GM12878 (cell line): Measurements from ENCODE around the gene OTUD4. TPM values are rescaled to one million over a fixed set of nuclear protein-coding genes. Genes with fewer than 3 reads are reported as not detected.

Experiments
- ATAC-seq: fragments of 200-7000 bp; cut with Tn5 transposase; 3 replicates; pipeline ENCODE4 v1.9.1; 2020; ENCODE audit warnings: mild to moderate bottlenecking, moderate library complexity
- BruUV-seq: library from RNA; stranded (reverse); fragments of 400-500 nt; replicated peaks from 2 replicates; lab custom pipeline; 2021; lab: Mats Ljungman, UMichigan
- CTCF ChIA-PET: fragments of 300-600 bp; sonication (Branson Sonifier 250); formaldehyde crosslinking; extraction: SDS; loops from one replicate; lab custom pipeline; 2021; ENCODE audit warnings: inconsistent platforms; lab: Yijun Ruan, JAX
- POLR2A ChIA-PET: fragments of 350-600 bp; formaldehyde crosslinking; extraction: SDS; loops from one replicate; lab custom pipeline; 2021; ENCODE audit warnings: inconsistent platforms; lab: Charles Lee
- RAD21 ChIA-PET: fragments of 300-600 bp; sonication (Branson Sonifier 250); formaldehyde crosslinking; loops from one replicate; lab custom pipeline; 2023; ENCODE audit warnings: antibody characterized with exemption; ENCODE audit not compliant: unreplicated experiment; lab: Charles Lee
- SMC1A ChIA-PET: fragments of 300-600 bp; sonication (Branson Sonifier 250); formaldehyde crosslinking; loops from one replicate; lab custom pipeline; 2023; ENCODE audit not compliant: unreplicated experiment, uncharacterized antibody; lab: Charles Lee
- DNase-seq: peaks from one replicate; pipeline ENCODE4 v3.0.0-alpha.2; 2011; ENCODE audit warnings: low read depth, low spot score
- FAIRE-seq: peaks from 3 replicates; lab custom pipeline; 2011; peaks lifted over from hg19 to GRCh38; lab: Jason Lieb, UNC
- H2AFZ ChIP-seq: 2 replicates; pipeline ENCODE4 v1.6.0; 2011; ENCODE audit warnings: low read depth, low read length, control low read depth; ENCODE audit not compliant: control insufficient read depth
- H3K27ac ChIP-seq: 2 replicates; pipeline ENCODE4 v1.5.1; 2011; ENCODE audit warnings: control low read depth; ENCODE audit not compliant: control insufficient read depth, insufficient read depth
- H3K27me3 ChIP-seq, 2 experiments: replicated peaks in 1 of 2; 2 replicates each; pipeline versions ENCODE4 v1.6.0 to v1.6.1; 2011; ENCODE audit warnings: low read length in 1 of 2; ENCODE audit not compliant: control insufficient read depth in 2 of 2, insufficient read depth in 2 of 2
- H3K36me3 ChIP-seq, 2 experiments: 2 replicates each; pipeline ENCODE4 v1.5.1; 2011; ENCODE audit warnings: low read length in 1 of 2; ENCODE audit not compliant: control insufficient read depth in 2 of 2, insufficient read depth in 2 of 2
- H3K4me1 ChIP-seq: 2 replicates; pipeline ENCODE4 v1.6.1; 2011; ENCODE audit warnings: mild to moderate bottlenecking, low read length, moderate library complexity, mixed read lengths; ENCODE audit not compliant: control insufficient read depth, insufficient read depth
- H3K4me2 ChIP-seq: 2 replicates; pipeline ENCODE4 v1.6.0; 2011; ENCODE audit warnings: control low read depth; ENCODE audit not compliant: control insufficient read depth, insufficient read depth
- H3K4me3 ChIP-seq: fragments of 200-600 bp; sonication (generic); 2 replicates; pipeline ENCODE4 v1.5.1; 2016
- H3K79me2 ChIP-seq: 2 replicates; pipeline ENCODE4 v1.6.0; 2011; ENCODE audit warnings: low read length; ENCODE audit not compliant: control insufficient read depth, insufficient read depth
- H3K9ac ChIP-seq: 2 replicates; pipeline ENCODE4 v1.8.0; 2011; ENCODE audit warnings: low read length, control low read depth, mixed read lengths; ENCODE audit not compliant: control insufficient read depth, insufficient read depth
- H3K9me3 ChIP-seq: replicated peaks from 3 replicates; pipeline ENCODE4 v1.5.1; 2011; ENCODE audit warnings: mild to moderate bottlenecking, low read length; ENCODE audit not compliant: control insufficient read depth, insufficient read depth
- H4K20me1 ChIP-seq: 2 replicates; pipeline ENCODE4 v1.6.0; 2011; ENCODE audit not compliant: control insufficient read depth, insufficient read depth
- BMI1 ChIP-seq: fragments of 450-650 bp; IDR thresholded peaks from 2 replicates; pipeline ENCODE4 v1.6.1; 2016; ENCODE audit warnings: mild to moderate bottlenecking, moderate library complexity, borderline replicate concordance
- BRCA1 ChIP-seq: IDR thresholded peaks from 2 replicates; pipeline ENCODE4 v1.6.1; 2011; ENCODE audit warnings: low read depth, low read length, improper control_type of control experiment
- FOXK2 ChIP-seq: fragments of 450-650 bp; IDR thresholded peaks from 2 replicates; pipeline ENCODE4 v1.6.1; 2017; ENCODE audit warnings: mild to moderate bottlenecking, moderate library complexity
- HCFC1 ChIP-seq: fragments of 150-350 bp; IDR thresholded peaks from 2 replicates; pipeline ENCODE4 v1.6.1; 2014; ENCODE audit warnings: low read length
- NR2F1 ChIP-seq: fragments of 450-650 bp; conservative IDR thresholded peaks from 2 replicates; pipeline ENCODE4 v1.6.1; 2017; ENCODE audit warnings: mild to moderate bottlenecking
- SMARCA5 ChIP-seq: fragments of 450-650 bp; IDR thresholded peaks from 2 replicates; pipeline ENCODE4 v1.6.1; 2017; ENCODE audit warnings: mild to moderate bottlenecking
- TARDBP ChIP-seq: IDR thresholded peaks from 2 replicates; pipeline ENCODE4 v1.6.1; 2016; ENCODE audit warnings: borderline replicate concordance
- YBX1 ChIP-seq: fragments of 450-650 bp; IDR thresholded peaks from 2 replicates; pipeline ENCODE4 v1.6.1; 2016; ENCODE audit warnings: antibody characterized with exemption
- ZNF274 ChIP-seq: IDR thresholded peaks from one replicate; pipeline ENCODE4 v1.8.0; 2011; ENCODE audit not compliant: insufficient read length, insufficient read depth
- WGBS: methylation state at CpG from one replicate; pipeline ENCODE4 v1.1.6; 2016; ENCODE audit warnings: low lambda C conversion rate; ENCODE audit not compliant: insufficient replicate concordance, insufficient coverage; ENCODE audit errors: missing lambda C conversion rate; 5-methylcytosine and 5-hydroxymethylcytosine counted together
- in situ Hi-C: fragments of 300-500 bp; cut with MboI; formaldehyde crosslinking; loops from 9 replicates; pipeline ENCODE4 v1.14.3; 2018; ENCODE audit warnings: mixed read lengths
- intact Hi-C: fragments of 100-400 bp; cut with micrococcal nuclease; formaldehyde crosslinking; loops from one replicate; pipeline ENCODE4 v1.14.2; 2022; ENCODE audit not compliant: unreplicated experiment
- polyA plus RNA-seq, 11 experiments: library from polyadenylated mRNA; depleted of rRNA in 4 of 11; unstranded in 6 of 11; stranded (reverse) in 5 of 11; fragments of >200 nt; fragmentation: Nextera tagmentation in 4 of 11; fragmentation: Illumina TruSeq in 1 of 11; extraction: Ambion mirVana in 4 of 11; extraction: Trizol in 1 of 11; gene quantifications; 1 replicate in 1 of 11; 2 replicates in 10 of 11; pipeline versions ENCODE4 v1.2.1 to v1.2.3, GENCODE V29; 2011 to 2016; ENCODE audit warnings: inconsistent platforms in 2 of 11, missing spikeins in 2 of 11, low read depth in 1 of 11
- total RNA-seq, 4 experiments: library from RNA; depleted of rRNA in 3 of 4; stranded (reverse); fragments of >200 nt in 3 of 4; fragmentation: Illumina TruSeq in 1 of 4; extraction: Trizol in 1 of 4; gene quantifications; 2 replicates each; pipeline versions ENCODE4 v1.2.1 to v1.2.3, GENCODE V29; 2013 to 2021
- TF ChIP-seq, protein P1 (sequence below), 3 experiments: IDR thresholded peaks in 2 of 3; conservative IDR thresholded peaks in 1 of 3; 2 replicates each; pipeline ENCODE4 v1.5.1; 2011; ENCODE audit warnings: low read depth in 3 of 3, low read length in 3 of 3, mild to moderate bottlenecking in 3 of 3, control low read depth in 2 of 3, moderate library complexity in 2 of 3, inconsistent platforms in 1 of 3, mixed read lengths in 1 of 3; ENCODE audit not compliant: control insufficient read depth in 2 of 3, insufficient read depth in 1 of 3; ENCODE audit errors: extremely low read depth in 1 of 3
- TF ChIP-seq, protein P2 (sequence below): fragments of 450-650 bp; IDR thresholded peaks from 2 replicates; pipeline ENCODE4 v1.6.1; 2014; ENCODE audit warnings: mild to moderate bottlenecking
- TF ChIP-seq, protein P3 (sequence below): IDR thresholded peaks from 2 replicates; pipeline ENCODE4 v1.6.1; 2012; ENCODE audit warnings: low read depth, low read length, improper control_type of control experiment
- TF ChIP-seq, protein P4 (sequence below): fragments of 450-650 bp; IDR thresholded peaks from 2 replicates; pipeline ENCODE4 v1.6.1; 2016; ENCODE audit warnings: mild to moderate bottlenecking, moderate library complexity, borderline replicate concordance

Gene OTUD4
- total and polyA plus RNA-seq, 10 of the 15 experiments (the other 5 are each of a cell fraction or from before 2014, with no cell fraction given) = 2.2 to 26.3 (median 14.2) TPM

DNA sequence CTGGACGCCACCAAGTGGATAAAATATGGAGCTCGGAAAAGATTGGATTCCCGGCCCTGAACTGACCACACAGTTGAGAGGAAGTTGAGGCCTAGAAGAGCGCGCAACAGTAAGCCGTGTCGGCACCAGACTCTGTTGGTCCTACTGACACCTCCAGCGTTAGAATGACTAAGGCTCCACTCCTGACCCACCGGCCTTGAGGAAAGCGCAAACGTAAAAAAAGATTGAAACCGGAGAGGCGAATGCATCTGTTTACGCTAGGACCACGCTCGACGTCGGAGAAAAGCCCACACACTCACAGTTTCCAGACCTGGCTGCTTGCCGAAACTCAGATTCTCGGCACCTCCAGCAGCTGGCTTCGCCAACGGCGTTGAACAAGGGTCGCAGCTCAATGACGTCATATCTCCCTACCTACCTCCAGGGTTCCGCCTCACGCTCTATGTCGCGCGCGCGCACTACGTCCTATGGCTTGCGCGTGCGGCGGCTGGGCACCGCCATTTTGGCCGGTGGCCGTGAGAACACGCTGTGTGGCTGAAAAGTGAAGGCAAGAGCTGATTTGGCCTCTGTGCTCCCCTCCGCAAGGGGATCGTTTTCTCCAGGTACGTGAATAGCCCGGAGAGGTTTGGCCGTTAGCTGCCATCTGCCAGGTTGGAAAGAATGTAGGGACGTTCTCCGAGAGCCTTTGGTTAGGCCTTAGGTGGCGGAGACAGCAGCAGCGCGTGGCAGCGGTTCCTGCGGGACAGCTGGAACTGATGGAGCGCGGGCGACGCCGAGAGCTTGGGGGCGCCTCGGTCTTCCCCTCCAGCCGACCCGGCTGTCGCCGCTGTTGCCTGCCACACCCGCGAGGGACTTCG, 82.3 kb downstream of the OTUD4 start, which contains the start of the genes ABCE1 and ANAPC10:
ABCE1 (plus strand) TSS at position 491 of the 854 bp plus-strand sequence. CDS start 6,102 bp downstream, outside the sequence.
ANAPC10 (minus strand) TSS at position 376 of the 854 bp plus-strand sequence. CDS start 2,097 bp downstream, outside the sequence.
- H3K4me1 ChIP-seq = peaks cover 10% of the 10 kb centered on the region
- peak; percentile 5 for TF ChIP-seq SMARCA5
- TF ChIP-seq, protein P1, sequence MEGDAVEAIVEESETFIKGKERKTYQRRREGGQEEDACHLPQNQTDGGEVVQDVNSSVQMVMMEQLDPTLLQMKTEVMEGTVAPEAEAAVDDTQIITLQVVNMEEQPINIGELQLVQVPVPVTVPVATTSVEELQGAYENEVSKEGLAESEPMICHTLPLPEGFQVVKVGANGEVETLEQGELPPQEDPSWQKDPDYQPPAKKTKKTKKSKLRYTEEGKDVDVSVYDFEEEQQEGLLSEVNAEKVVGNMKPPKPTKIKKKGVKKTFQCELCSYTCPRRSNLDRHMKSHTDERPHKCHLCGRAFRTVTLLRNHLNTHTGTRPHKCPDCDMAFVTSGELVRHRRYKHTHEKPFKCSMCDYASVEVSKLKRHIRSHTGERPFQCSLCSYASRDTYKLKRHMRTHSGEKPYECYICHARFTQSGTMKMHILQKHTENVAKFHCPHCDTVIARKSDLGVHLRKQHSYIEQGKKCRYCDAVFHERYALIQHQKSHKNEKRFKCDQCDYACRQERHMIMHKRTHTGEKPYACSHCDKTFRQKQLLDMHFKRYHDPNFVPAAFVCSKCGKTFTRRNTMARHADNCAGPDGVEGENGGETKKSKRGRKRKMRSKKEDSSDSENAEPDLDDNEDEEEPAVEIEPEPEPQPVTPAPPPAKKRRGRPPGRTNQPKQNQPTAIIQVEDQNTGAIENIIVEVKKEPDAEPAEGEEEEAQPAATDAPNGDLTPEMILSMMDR (IDR thresholded peaks at IDR 0.05 in 2 of 3, conservative IDR thresholded peaks at IDR 0.05 in 1 of 3; ENCODE audit: control insufficient read depth in 2 of 3, extremely low read depth in 1 of 3, insufficient read depth in 1 of 3, low read depth in 3 of 3, low read length in 3 of 3) = no peak; a peak in 1 of 6 replicates
- TF ChIP-seq, protein P2, sequence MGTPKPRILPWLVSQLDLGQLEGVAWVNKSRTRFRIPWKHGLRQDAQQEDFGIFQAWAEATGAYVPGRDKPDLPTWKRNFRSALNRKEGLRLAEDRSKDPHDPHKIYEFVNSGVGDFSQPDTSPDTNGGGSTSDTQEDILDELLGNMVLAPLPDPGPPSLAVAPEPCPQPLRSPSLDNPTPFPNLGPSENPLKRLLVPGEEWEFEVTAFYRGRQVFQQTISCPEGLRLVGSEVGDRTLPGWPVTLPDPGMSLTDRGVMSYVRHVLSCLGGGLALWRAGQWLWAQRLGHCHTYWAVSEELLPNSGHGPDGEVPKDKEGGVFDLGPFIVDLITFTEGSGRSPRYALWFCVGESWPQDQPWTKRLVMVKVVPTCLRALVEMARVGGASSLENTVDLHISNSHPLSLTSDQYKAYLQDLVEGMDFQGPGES = no peak
- TF ChIP-seq, protein P3, sequence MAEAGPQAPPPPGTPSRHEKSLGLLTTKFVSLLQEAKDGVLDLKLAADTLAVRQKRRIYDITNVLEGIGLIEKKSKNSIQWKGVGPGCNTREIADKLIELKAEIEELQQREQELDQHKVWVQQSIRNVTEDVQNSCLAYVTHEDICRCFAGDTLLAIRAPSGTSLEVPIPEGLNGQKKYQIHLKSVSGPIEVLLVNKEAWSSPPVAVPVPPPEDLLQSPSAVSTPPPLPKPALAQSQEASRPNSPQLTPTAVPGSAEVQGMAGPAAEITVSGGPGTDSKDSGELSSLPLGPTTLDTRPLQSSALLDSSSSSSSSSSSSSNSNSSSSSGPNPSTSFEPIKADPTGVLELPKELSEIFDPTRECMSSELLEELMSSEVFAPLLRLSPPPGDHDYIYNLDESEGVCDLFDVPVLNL = no peak; the same call in 1 of the 2 replicates
- TF ChIP-seq FOXK2 = no peak
- no peak for TF ChIP-seq ZNF274
- TF ChIP-seq HCFC1 = peak; percentile 76
- no peak for TF ChIP-seq BMI1
- TF ChIP-seq NR2F1 = 0 out of 2 replicates have a peak, but pooled peaks have one; percentile 19
- no peak; the same call in 1 of the 2 replicates for TF ChIP-seq TARDBP
- no peak for TF ChIP-seq YBX1
- TF ChIP-seq BRCA1 = no peak
- TF ChIP-seq, protein P4, sequence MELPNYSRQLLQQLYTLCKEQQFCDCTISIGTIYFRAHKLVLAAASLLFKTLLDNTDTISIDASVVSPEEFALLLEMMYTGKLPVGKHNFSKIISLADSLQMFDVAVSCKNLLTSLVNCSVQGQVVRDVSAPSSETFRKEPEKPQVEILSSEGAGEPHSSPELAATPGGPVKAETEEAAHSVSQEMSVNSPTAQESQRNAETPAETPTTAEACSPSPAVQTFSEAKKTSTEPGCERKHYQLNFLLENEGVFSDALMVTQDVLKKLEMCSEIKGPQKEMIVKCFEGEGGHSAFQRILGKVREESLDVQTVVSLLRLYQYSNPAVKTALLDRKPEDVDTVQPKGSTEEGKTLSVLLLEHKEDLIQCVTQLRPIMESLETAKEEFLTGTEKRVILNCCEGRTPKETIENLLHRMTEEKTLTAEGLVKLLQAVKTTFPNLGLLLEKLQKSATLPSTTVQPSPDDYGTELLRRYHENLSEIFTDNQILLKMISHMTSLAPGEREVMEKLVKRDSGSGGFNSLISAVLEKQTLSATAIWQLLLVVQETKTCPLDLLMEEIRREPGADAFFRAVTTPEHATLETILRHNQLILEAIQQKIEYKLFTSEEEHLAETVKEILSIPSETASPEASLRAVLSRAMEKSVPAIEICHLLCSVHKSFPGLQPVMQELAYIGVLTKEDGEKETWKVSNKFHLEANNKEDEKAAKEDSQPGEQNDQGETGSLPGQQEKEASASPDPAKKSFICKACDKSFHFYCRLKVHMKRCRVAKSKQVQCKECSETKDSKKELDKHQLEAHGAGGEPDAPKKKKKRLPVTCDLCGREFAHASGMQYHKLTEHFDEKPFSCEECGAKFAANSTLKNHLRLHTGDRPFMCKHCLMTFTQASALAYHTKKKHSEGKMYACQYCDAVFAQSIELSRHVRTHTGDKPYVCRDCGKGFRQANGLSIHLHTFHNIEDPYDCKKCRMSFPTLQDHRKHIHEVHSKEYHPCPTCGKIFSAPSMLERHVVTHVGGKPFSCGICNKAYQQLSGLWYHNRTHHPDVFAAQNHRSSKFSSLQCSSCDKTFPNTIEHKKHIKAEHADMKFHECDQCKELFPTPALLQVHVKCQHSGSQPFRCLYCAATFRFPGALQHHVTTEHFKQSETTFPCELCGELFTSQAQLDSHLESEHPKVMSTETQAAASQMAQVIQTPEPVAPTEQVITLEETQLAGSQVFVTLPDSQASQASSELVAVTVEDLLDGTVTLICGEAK = peak; percentile 53; the same call in 1 of the 2 replicates

More for the DNA sequence above, 82.3 kb downstream of the OTUD4 start, which contains the start of the genes ABCE1 and ANAPC10:
- Histone ChIP-seq H3K79me2 (peaks cover 93% of the 10 kb centered on the region), H3K36me3 (peaks cover 0 to 8% of the 10 kb centered on the region in 2 experiments; a peak in 1 of 4 replicates), H3K9ac (peak within 1 kb of the TSS; percentile 92), H3K27ac (peak within 1 kb of the TSS; percentile 86), H3K4me2 (peak within 1 kb of the TSS; percentile 80), H3K9me3 (peaks cover 3% of the 10 kb centered on the region; the same call in 2 of the 3 replicates), H4K20me1 (no peaks in the 10 kb centered on the region), H2AFZ (peak within 1 kb of the TSS; percentile 83), H3K4me3 (peak within 1 kb of the TSS; percentile 94), H3K27me3 (no peaks in the 10 kb centered on the region)
- under 1% methylated on average over 66 of the region's 67 CpGs for WGBS
- in situ Hi-C loops = no loop called here
- POLR2A ChIA-PET = interaction anchor here (0.7 to 2.7 kb wide), 7 partner anchors 12 to 1721 kb away, joined by 3 to 25 read pairs (median 3); no protein-coding TSS in a partner anchor
- ATAC-seq (peak; percentile 83), DNase-seq (peak; percentile 87), FAIRE-seq (peak; percentile 84)
- CTCF ChIA-PET = interaction anchor here (0.7 to 6.6 kb wide), 10 partner anchors 11 to 1175 kb away, joined by 3 to 30 read pairs (median 5); no protein-coding TSS in a partner anchor
- RAD21 ChIA-PET = interaction anchor here (0.9 to 4.4 kb wide), 9 partner anchors 12 to 525 kb away, joined by 3 to 30 read pairs (median 3); no protein-coding TSS in a partner anchor
- SMC1A ChIA-PET = interaction anchor here (0.5 to 4.9 kb wide), 13 partner anchors 9 to 519 kb away, joined by 3 to 34 read pairs (median 4); no protein-coding TSS in a partner anchor
- intact Hi-C loops = loop anchor here (1.0 to 5.0 kb wide), 2 partner anchors 82 to 519 kb away; partner anchors contain the start of genes MMAA and OTUD4
- no TSS peak for BruUV-seq
